K562 (cell line): Measurements from ENCODE around the gene HSD11B1. TPM values are rescaled to one million over a fixed set of nuclear protein-coding genes. Genes with fewer than 3 reads are reported as not detected.

ENCODE experiments used
- ATAC-seq: fragments of 200-7000 bp; cut with Tn5 transposase; 3 replicates; pipeline ENCODE4 v1.9.1; 2020; ENCODE audit warnings: moderate library complexity
- BruUV-seq: library from RNA; stranded (reverse); fragments of 400-500 nt; replicated peaks from 2 replicates; lab custom pipeline; 2021; lab: Mats Ljungman, UMichigan
- CTCF ChIA-PET: fragments of 300-600 bp; formaldehyde crosslinking; extraction: SDS; loops from one replicate; lab custom pipeline; 2021; ENCODE audit warnings: low intra/inter-chr PET ratio; lab: Yijun Ruan, JAX
- POLR2A ChIA-PET: fragments of 300-600, 350-650 bp; sonication (Branson Sonifier 250); formaldehyde crosslinking; extraction: SDS; loops from one replicate; lab custom pipeline; 2021; ENCODE audit warnings: antibody characterized with exemption, inconsistent platforms; lab: Yijun Ruan, JAX
- DNase-seq, 4 experiments: peaks; one replicate each; pipeline versions ENCODE4 v3.0.0 to v3.0.0-alpha.2; 2011 to 2018; ENCODE audit warnings: low spot score in 3 of 4, mixed read lengths in 3 of 4; ENCODE audit errors: extremely low read depth in 1 of 4
- FAIRE-seq: peaks from 2 replicates; lab custom pipeline; 2011; peaks lifted over from hg19 to GRCh38; lab: Jason Lieb, UNC
- H2AFZ ChIP-seq: 2 replicates; pipeline ENCODE4 v1.6.0; 2011; ENCODE audit warnings: low read depth, low read length, control low read depth, inconsistent platforms
- H3K27ac ChIP-seq: fragments of 200-600 bp; 3 replicates; pipeline ENCODE4 v1.8.0; 2011; ENCODE audit warnings: low read depth, mild to moderate bottlenecking, control low read depth, inconsistent platforms, low read length, moderate library complexity, mixed read lengths; ENCODE audit errors: extremely low read depth
- H3K27me3 ChIP-seq, 2 experiments: fragments of 300-600 bp in 1 of 2; 2 replicates in 1 of 2; 3 replicates in 1 of 2; pipeline versions ENCODE4 v1.6.0 to v1.8.0; 2011; ENCODE audit warnings: inconsistent platforms in 2 of 2, low read length in 2 of 2, mild to moderate bottlenecking in 1 of 2, mixed read lengths in 1 of 2, moderate library complexity in 1 of 2; ENCODE audit not compliant: control insufficient read depth in 2 of 2, insufficient read depth in 2 of 2
- H3K36me3 ChIP-seq: fragments of 300-600 bp; 3 replicates; pipeline ENCODE4 v1.8.0; 2011; ENCODE audit warnings: mild to moderate bottlenecking, low read length, inconsistent platforms; ENCODE audit not compliant: control insufficient read depth, insufficient read depth
- H3K4me1 ChIP-seq, 2 experiments: fragments of 200-600 bp in 1 of 2; replicated peaks in 1 of 2; 2 replicates in 1 of 2; 3 replicates in 1 of 2; pipeline versions ENCODE4 v1.5.1 to v1.8.0; 2011; ENCODE audit warnings: inconsistent platforms in 2 of 2, low read length in 2 of 2, mild to moderate bottlenecking in 1 of 2, mixed read lengths in 1 of 2, moderate library complexity in 1 of 2; ENCODE audit not compliant: control insufficient read depth in 2 of 2, insufficient read depth in 2 of 2
- H3K4me2 ChIP-seq: 2 replicates; pipeline ENCODE4 v1.6.1; 2011; ENCODE audit warnings: low read length, control low read depth, inconsistent platforms, mixed read lengths; ENCODE audit not compliant: insufficient read depth
- H3K4me3 ChIP-seq: fragments of 200-600 bp; sonication (generic), shearing (Covaris generic); 2 replicates; pipeline ENCODE4 v1.5.1; 2016; ENCODE audit warnings: control low read depth, inconsistent platforms
- H3K79me2 ChIP-seq: fragments of 200-600 bp; 3 replicates; pipeline ENCODE4 v1.8.0; 2011; ENCODE audit warnings: low read length, inconsistent platforms; ENCODE audit not compliant: control insufficient read depth, insufficient read depth
- H3K9ac ChIP-seq, 2 experiments: 2 replicates each; pipeline versions ENCODE4 v1.6.0 to v1.6.1; 2011; ENCODE audit warnings: low read depth in 2 of 2, low read length in 2 of 2, control low read depth in 1 of 2, inconsistent platforms in 1 of 2, mild to moderate bottlenecking in 1 of 2, mixed read lengths in 1 of 2; ENCODE audit not compliant: insufficient read depth in 1 of 2
- H3K9me1 ChIP-seq: one replicate; pipeline ENCODE4 v1.6.0; 2011; ENCODE audit warnings: inconsistent platforms, mild to moderate bottlenecking, low read length, moderate library complexity; ENCODE audit not compliant: control insufficient read depth, insufficient read depth
- H3K9me3 ChIP-seq: replicated peaks from 2 replicates; pipeline ENCODE4 v1.5.1; 2011; ENCODE audit warnings: low read depth, low read length, inconsistent platforms; ENCODE audit not compliant: control insufficient read depth, insufficient read depth
- H4K20me1 ChIP-seq: replicated peaks from 2 replicates; pipeline ENCODE4 v1.6.1; 2011; ENCODE audit warnings: low read length, inconsistent platforms, mixed read lengths; ENCODE audit not compliant: control insufficient read depth, insufficient read depth
- C11orf30 ChIP-seq: fragments of 450-650 bp; IDR thresholded peaks from 2 replicates; pipeline ENCODE4 v1.6.1; 2016; ENCODE audit warnings: low read depth, mild to moderate bottlenecking
- EZH2 ChIP-seq: IDR thresholded peaks from 2 replicates; pipeline ENCODE4 v1.6.1; 2012; ENCODE audit warnings: low read depth, mild to moderate bottlenecking, inconsistent platforms, low read length, borderline replicate concordance
- ILK ChIP-seq: fragments of 450-650 bp; IDR thresholded peaks from 2 replicates; pipeline ENCODE4 v1.6.1; 2016; ENCODE audit warnings: missing genetic modification characterization, low read depth, mild to moderate bottlenecking, missing compliant biosample characterization, moderate library complexity, borderline replicate concordance
- MCM3 ChIP-seq: fragments of 450-650 bp; IDR thresholded peaks from 2 replicates; pipeline ENCODE4 v1.6.1; 2016
- SRSF7 ChIP-seq: fragments of 200-400 bp; formaldehyde crosslinking; optimal IDR thresholded peaks from 2 replicates; pipeline ENCODE3; 2017; ENCODE audit warnings: mild to moderate bottlenecking, low read depth, low read length
- ZNF253 ChIP-seq: fragments of 250-450 bp; sonication (Bioruptor Pico); conservative IDR thresholded peaks from 2 replicates; pipeline ENCODE4 v1.6.1; 2021; ENCODE audit warnings: mild to moderate bottlenecking
- ZNF3 ChIP-seq: fragments of 250-450 bp; sonication (Bioruptor Pico); IDR thresholded peaks from 2 replicates; pipeline ENCODE4 v1.5.0; 2021; ENCODE audit warnings: mild to moderate bottlenecking, moderate library complexity
- ZNF512 ChIP-seq: IDR thresholded peaks from 2 replicates; pipeline ENCODE4 v1.6.1; 2016; ENCODE audit warnings: missing genetic modification characterization, missing compliant biosample characterization
- ZNF75A ChIP-seq: fragments of 450-650 bp; formaldehyde crosslinking; IDR thresholded peaks from 2 replicates; pipeline ENCODE4 v1.4.0; 2020; ENCODE audit warnings: mild to moderate bottlenecking
- WGBS: fragments of 100-300 bp; shearing (Covaris generic); methylation state at CpG from one replicate; pipeline ENCODE4 v1.1.6; 2016; ENCODE audit warnings: low coverage, mixed read lengths; ENCODE audit not compliant: insufficient coverage; ENCODE audit errors: missing lambda C conversion rate; 5-methylcytosine and 5-hydroxymethylcytosine counted together
- in situ Hi-C: fragments of 300-500 bp; cut with MboI; formaldehyde crosslinking; loops from 4 replicates; pipeline ENCODE4 v1.15.0; 2018; ENCODE audit warnings: inconsistent platforms, mixed read lengths
- intact Hi-C: fragments of 100-400 bp; cut with micrococcal nuclease; formaldehyde crosslinking; loops from 2 replicates; pipeline ENCODE4 v1.14.2; 2022
- polyA plus RNA-seq, 8 experiments: library from polyadenylated mRNA; depleted of rRNA in 4 of 8; stranded (reverse) in 5 of 8; unstranded in 3 of 8; fragments of >200 nt; fragmentation: Nextera tagmentation in 2 of 8; fragmentation: Illumina TruSeq in 1 of 8; extraction: Ambion mirVana in 2 of 8; extraction: Trizol in 1 of 8; gene quantifications; 2 replicates each; pipeline versions ENCODE4 v1.2.1 to v1.2.3, GENCODE V29; 2011 to 2014; ENCODE audit warnings: inconsistent platforms in 1 of 8, missing spikeins in 1 of 8
- total RNA-seq, 7 experiments: library from RNA; depleted of rRNA in 6 of 7; stranded (reverse); fragments of >200 nt in 6 of 7; fragmentation: Illumina TruSeq in 2 of 7; extraction: Trizol in 2 of 7; gene quantifications; 2 replicates each; pipeline versions ENCODE4 v1.2.1 to v1.2.3, GENCODE V29; 2011 to 2021; ENCODE audit warnings: low replicate concordance in 1 of 7
- TF ChIP-seq, protein P1 (sequence below), 2 experiments: fragments of 450-650 bp; formaldehyde crosslinking in 1 of 2; IDR thresholded peaks; 2 replicates each; pipeline versions ENCODE4 v1.4.0 to v1.6.1; 2014 to 2020; ENCODE audit warnings: mild to moderate bottlenecking in 2 of 2, borderline replicate concordance in 1 of 2, low read depth in 1 of 2
- TF ChIP-seq, protein P2 (sequence below): fragments of 450-650 bp; formaldehyde crosslinking; conservative IDR thresholded peaks from 2 replicates; pipeline ENCODE4 v1.4.0; 2022; ENCODE audit warnings: mild to moderate bottlenecking, missing genetic modification characterization

Gene HSD11B1
- total and polyA plus RNA-seq, 9 of the 15 experiments (the other 6 are each of a cell fraction or from before 2014, with no cell fraction given) = 0.04 to 0.16 TPM; not detected in 7

DNA sequence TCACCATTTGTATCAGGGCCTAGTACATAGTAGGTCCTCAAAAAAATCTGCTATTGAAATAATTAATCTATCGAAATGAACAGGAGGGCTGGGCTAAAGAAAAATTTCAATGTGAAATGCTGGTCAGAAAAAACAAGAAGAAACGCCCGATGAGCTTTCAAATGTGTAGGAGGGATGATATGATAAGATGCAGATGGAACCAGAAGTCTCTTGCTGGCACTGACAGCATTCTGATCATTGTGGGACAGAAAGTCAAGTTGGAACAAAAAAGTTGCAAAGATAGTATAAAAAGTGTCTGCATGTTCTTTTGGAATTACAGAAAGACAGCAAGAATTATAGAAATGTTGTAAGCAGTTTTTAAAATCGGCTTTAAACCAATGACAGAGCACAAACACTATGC lies 18.3 kb upstream of the HSD11B1 start:
- ATAC-seq = no peak
- no peak overlapping the region for H2AFZ ChIP-seq
- H3K4me2 ChIP-seq = no peak overlapping the region
- no peaks in the 10 kb centered on the region for H3K9me3 ChIP-seq
- no peak overlapping the region for H3K9ac ChIP-seq
- ChIA-PET CTCF (no interaction called here), POLR2A (interaction anchor here (0.7 to 1.2 kb wide), 4 partner anchors 12 to 112 kb away, joined by 3 read pairs; no protein-coding TSS in a partner anchor)
- 3% methylated on average over 4 of the region's 4 CpGs for WGBS
- no peak for FAIRE-seq
- DNase-seq = no peak
- no TSS peak for BruUV-seq
- no peaks in the 10 kb centered on the region for H3K9me1 ChIP-seq
- in situ Hi-C loops (loop anchor here (5.0 kb wide), 1 partner anchor 49 kb away; no protein-coding TSS in a partner anchor), intact Hi-C loops (no loop called here)
- H3K27me3 ChIP-seq = peaks cover 4% of the 10 kb centered on the region in 2 experiments; a peak in 2 of 5 replicates
- H3K4me3 ChIP-seq = no peak overlapping the region
- no peaks in the 10 kb centered on the region; the same call in 1 of the 2 replicates for H4K20me1 ChIP-seq
- H3K4me1 ChIP-seq = no peaks in the 10 kb centered on the region; a peak in 3 of 5 replicates
- H3K36me3 ChIP-seq = no peaks in the 10 kb centered on the region
- no peak overlapping the region for H3K27ac ChIP-seq
- no peaks in the 10 kb centered on the region for H3K79me2 ChIP-seq
- no peak for TF ChIP-seq ZNF253 (CRISPR knock-in tag)
- TF ChIP-seq EZH2 = no peak
- TF ChIP-seq SRSF7 = no peak
- TF ChIP-seq ILK (tag) = no peak
- peak; percentile 7; the same call in 1 of the 2 replicates for TF ChIP-seq C11orf30
- peak; percentile 27; the same call in 1 of the 2 replicates for TF ChIP-seq ZNF512
- TF ChIP-seq, protein P1, sequence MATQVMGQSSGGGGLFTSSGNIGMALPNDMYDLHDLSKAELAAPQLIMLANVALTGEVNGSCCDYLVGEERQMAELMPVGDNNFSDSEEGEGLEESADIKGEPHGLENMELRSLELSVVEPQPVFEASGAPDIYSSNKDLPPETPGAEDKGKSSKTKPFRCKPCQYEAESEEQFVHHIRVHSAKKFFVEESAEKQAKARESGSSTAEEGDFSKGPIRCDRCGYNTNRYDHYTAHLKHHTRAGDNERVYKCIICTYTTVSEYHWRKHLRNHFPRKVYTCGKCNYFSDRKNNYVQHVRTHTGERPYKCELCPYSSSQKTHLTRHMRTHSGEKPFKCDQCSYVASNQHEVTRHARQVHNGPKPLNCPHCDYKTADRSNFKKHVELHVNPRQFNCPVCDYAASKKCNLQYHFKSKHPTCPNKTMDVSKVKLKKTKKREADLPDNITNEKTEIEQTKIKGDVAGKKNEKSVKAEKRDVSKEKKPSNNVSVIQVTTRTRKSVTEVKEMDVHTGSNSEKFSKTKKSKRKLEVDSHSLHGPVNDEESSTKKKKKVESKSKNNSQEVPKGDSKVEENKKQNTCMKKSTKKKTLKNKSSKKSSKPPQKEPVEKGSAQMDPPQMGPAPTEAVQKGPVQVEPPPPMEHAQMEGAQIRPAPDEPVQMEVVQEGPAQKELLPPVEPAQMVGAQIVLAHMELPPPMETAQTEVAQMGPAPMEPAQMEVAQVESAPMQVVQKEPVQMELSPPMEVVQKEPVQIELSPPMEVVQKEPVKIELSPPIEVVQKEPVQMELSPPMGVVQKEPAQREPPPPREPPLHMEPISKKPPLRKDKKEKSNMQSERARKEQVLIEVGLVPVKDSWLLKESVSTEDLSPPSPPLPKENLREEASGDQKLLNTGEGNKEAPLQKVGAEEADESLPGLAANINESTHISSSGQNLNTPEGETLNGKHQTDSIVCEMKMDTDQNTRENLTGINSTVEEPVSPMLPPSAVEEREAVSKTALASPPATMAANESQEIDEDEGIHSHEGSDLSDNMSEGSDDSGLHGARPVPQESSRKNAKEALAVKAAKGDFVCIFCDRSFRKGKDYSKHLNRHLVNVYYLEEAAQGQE (IDR thresholded peaks at IDR 0.05; ENCODE audit: borderline replicate concordance) = peak; percentile 56; the same call in 1 of the 2 replicates
- TF ChIP-seq, protein P1 (CRISPR knock-in tag; IDR thresholded peaks at IDR 0.05; ENCODE audit: low read depth) = no peak
- no peak for TF ChIP-seq MCM3
- TF ChIP-seq ZNF75A (CRISPR knock-in tag) = no peak
- TF ChIP-seq, protein P2, sequence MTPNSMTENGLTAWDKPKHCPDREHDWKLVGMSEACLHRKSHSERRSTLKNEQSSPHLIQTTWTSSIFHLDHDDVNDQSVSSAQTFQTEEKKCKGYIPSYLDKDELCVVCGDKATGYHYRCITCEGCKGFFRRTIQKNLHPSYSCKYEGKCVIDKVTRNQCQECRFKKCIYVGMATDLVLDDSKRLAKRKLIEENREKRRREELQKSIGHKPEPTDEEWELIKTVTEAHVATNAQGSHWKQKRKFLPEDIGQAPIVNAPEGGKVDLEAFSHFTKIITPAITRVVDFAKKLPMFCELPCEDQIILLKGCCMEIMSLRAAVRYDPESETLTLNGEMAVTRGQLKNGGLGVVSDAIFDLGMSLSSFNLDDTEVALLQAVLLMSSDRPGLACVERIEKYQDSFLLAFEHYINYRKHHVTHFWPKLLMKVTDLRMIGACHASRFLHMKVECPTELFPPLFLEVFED (CRISPR knock-in tag) = no peak
- no peak for TF ChIP-seq ZNF3 (CRISPR knock-in tag)
